ENCODE measurements around the gene CDC14B.

GRCh38 chr9:96626912-96627311 lies 7.3 kb upstream of the CDC14B start:
- TF ChIP-seq CTCF (IDR thresholded peaks at IDR 0.05) (no peak), POLR2A (IDR thresholded peaks at IDR 0.05) (no peak)
